Activated naive CD4-positive, alpha-beta T cell treated with anti-CD3 and anti-CD28 coated beads, Interleukin-2, amount 50 U/mL, for 72 hours (primary cell): ENCODE data around the gene PAOX. TPM values are rescaled to one million over a fixed set of nuclear protein-coding genes. Genes with fewer than 3 reads are reported as not detected.
"Not testable (repeated sequence)": the region's sequence is repeated elsewhere in the genome, so short reads cannot be mapped to it uniquely, and the experiment has no call there.

Experiments used
- ATAC-seq, 2 donors: fragments of 150-1000 bp; cut with Tn5 transposase; 2 replicates each; pipeline ENCODE4 v1.10.0; 2021; ENCODE audit warnings: mild to moderate bottlenecking in 2 of 2, moderate library complexity in 2 of 2
- DNase-seq, 2 donors: peaks; one replicate each; pipeline ENCODE4 v3.0.0; 2021 to 2022; ENCODE audit warnings: low spot score in 2 of 2
- H3K27ac Mint-ChIP-seq, 2 donors: one replicate each; pipeline ENCODE4 v1.8.0; 2022; ENCODE audit warnings: mild to moderate bottlenecking in 2 of 2, mixed read lengths in 2 of 2
- H3K36me3 Mint-ChIP-seq, 2 donors: one replicate each; pipeline ENCODE4 v1.8.0; 2022; ENCODE audit warnings: mixed read lengths in 2 of 2
- H3K9me3 Mint-ChIP-seq, 2 donors: one replicate each; pipeline ENCODE4 v1.8.0; 2022; ENCODE audit warnings: mixed read lengths in 2 of 2
- total RNA-seq, 2 donors: library from RNA; stranded (reverse); gene quantifications; one replicate each; pipeline ENCODE4 v1.2.3, GENCODE V29; 2022

The PAOX gene
- total RNA-seq, 2 donors from 2014 or later = 3.9 to 5.6 TPM

GRCh38 chr10:133429571-133429970, 50.5 kb downstream of the PAOX start:
- H3K27ac Mint-ChIP-seq, ATAC-seq, DNase-seq, H3K36me3 Mint-ChIP-seq, H3K9me3 Mint-ChIP-seq: not testable (repeated sequence)

- H3K36me3 Mint-ChIP-seq, H3K27ac Mint-ChIP-seq, DNase-seq, H3K9me3 Mint-ChIP-seq: not testable (repeated sequence)
- peak in 1 of 2 donors; percentile 49 for ATAC-seq
Measured at GRCh38 chr10:133431888-133432613, 53.0 kb downstream of the PAOX start.

- not testable (repeated sequence) for H3K27ac Mint-ChIP-seq, H3K9me3 Mint-ChIP-seq, ATAC-seq, DNase-seq, H3K36me3 Mint-ChIP-seq
Measured at GRCh38 chr10:133432789-133433188, 53.7 kb downstream of the PAOX start.

GRCh38 chr10:133438711-133439273, 59.7 kb downstream of the PAOX start:
- H3K36me3 Mint-ChIP-seq = peaks cover 0 to 6% of the 10 kb centered on the region in 2 donors
- DNase-seq = peak in 1 of 2 donors; percentile 44
- H3K9me3 Mint-ChIP-seq = peaks cover 0 to 4% of the 10 kb centered on the region in 2 donors
- peak; percentile 52 to 54 for ATAC-seq
- no peak overlapping the region for H3K27ac Mint-ChIP-seq

- peaks cover 0 to 4% of the 10 kb centered on the region in 2 donors for H3K9me3 Mint-ChIP-seq
- DNase-seq = no peak
Measured at GRCh38 chr10:133439517-133440461, 60.7 kb downstream of the PAOX start.

GRCh38 chr10:133440633-133441285, 61.7 kb downstream of the PAOX start:
- ATAC-seq (no peak), DNase-seq (peak in 1 of 2 donors; percentile 48)
- Mint-ChIP-seq H3K36me3 (peaks cover 6 to 10% of the 10 kb centered on the region in 2 donors), H3K9me3 (peaks cover 4 to 9% of the 10 kb centered on the region in 2 donors), H3K27ac (no peak overlapping the region)

More at GRCh38 chr10:133439517-133440461, 60.7 kb downstream of the PAOX start:
- Mint-ChIP-seq H3K36me3 (peaks cover 0 to 6% of the 10 kb centered on the region in 2 donors), H3K27ac (no peak overlapping the region)
- no peak for ATAC-seq

Other genes with a start within 250 kb of the PAOX start
- under 1 TPM in 1 of 2 donors, not detected in 1; 0.07 TPM for gene KNDC1, start 219.0 kb upstream of the PAOX start, total RNA-seq
- gene UTF1, start 149.0 kb upstream of the PAOX start, total RNA-seq = not detected
- gene VENTX, start 141.4 kb upstream of the PAOX start, total RNA-seq = not detected
- 100 to 1,000 TPM; 101 to 201 TPM for gene ADAM8, start 102.4 kb upstream of the PAOX start, total RNA-seq
- 10 to 100 TPM; 47.9 to 53.3 TPM for gene TUBGCP2, start 70.4 kb upstream of the PAOX start, total RNA-seq
- gene ZNF511, start 70.3 kb upstream of the PAOX start, total RNA-seq = 10 to 100 TPM; 43.4 to 55.6 TPM
- not detected for gene CALY, start 42.4 kb upstream of the PAOX start, total RNA-seq
- gene PRAP1, start 31.9 kb upstream of the PAOX start, total RNA-seq = not detected
- gene FUOM, start 21.2 kb upstream of the PAOX start, total RNA-seq = 10 to 100 TPM; 24.1 to 24.2 TPM
- 10 to 100 TPM; 58.5 to 86.0 TPM for gene ECHS1, start 5.9 kb upstream of the PAOX start, total RNA-seq
- gene MTG1, start 14.9 kb downstream of the PAOX start, total RNA-seq = 10 to 100 TPM; 39.8 to 65.0 TPM
- gene SPRN, start 45.4 kb downstream of the PAOX start, total RNA-seq = not detected
- gene SCART1, start 74.7 kb downstream of the PAOX start, total RNA-seq = 1 to 10 TPM; 2.1 to 3.8 TPM
- under 1 TPM; 0.32 to 0.99 TPM for gene CYP2E1, start 148.1 kb downstream of the PAOX start, total RNA-seq
- gene SYCE1, start 186.3 kb downstream of the PAOX start, total RNA-seq = under 1 TPM in 1 of 2 donors, not detected in 1; 0.14 TPM
- under 1 TPM in 1 of 2 donors, not detected in 1; 0.32 TPM for gene FRG2B, start 247.5 kb downstream of the PAOX start, total RNA-seq